OCI-LY7 (cell line): ENCODE results near the gene FUT8. TPM values are rescaled to one million over a fixed set of nuclear protein-coding genes. Genes with fewer than 3 reads are reported as not detected.

Source experiments
- BruUV-seq: library from RNA; stranded (reverse); fragments of 400-500 nt; replicated peaks from 2 replicates; lab custom pipeline; 2021; lab: Mats Ljungman, UMichigan
- CTCF ChIA-PET: fragments of 300-600 bp; sonication (Branson Sonifier 250); formaldehyde crosslinking; loops from one replicate; lab custom pipeline; 2022; ENCODE audit warnings: antibody characterized with exemption; ENCODE audit not compliant: unreplicated experiment; lab: Charles Lee
- POLR2A ChIA-PET: fragments of 300-600 bp; sonication (Branson Sonifier 250); formaldehyde crosslinking; loops from one replicate; lab custom pipeline; 2022; ENCODE audit warnings: antibody characterized with exemption; lab: Charles Lee
- DNase-seq: peaks from one replicate; pipeline ENCODE4 v3.0.0-alpha.2; 2015; ENCODE audit warnings: low spot score
- H2AFZ ChIP-seq: fragments of 200-600 bp; sonication (generic), shearing (Covaris generic); 2 replicates; pipeline ENCODE4 v1.6.1; 2014; ENCODE audit warnings: mild to moderate bottlenecking, antibody characterized with exemption, low read length, moderate library complexity
- H3K27ac ChIP-seq: fragments of 200-600 bp; sonication (generic); 2 replicates; pipeline ENCODE4 v1.5.1; 2014; ENCODE audit warnings: mixed run types, low read depth, mild to moderate bottlenecking, moderate library complexity, low read length, inconsistent platforms; ENCODE audit not compliant: poor library complexity, severe bottlenecking
- H3K36me3 ChIP-seq: fragments of 200-600 bp; sonication (generic); 2 replicates; pipeline ENCODE4 v1.6.1; 2014; ENCODE audit warnings: mild to moderate bottlenecking, antibody characterized with exemption, low read length, moderate library complexity, mixed read lengths; ENCODE audit not compliant: insufficient read depth
- H3K4me1 ChIP-seq: fragments of 200-600 bp; sonication (generic); 2 replicates; pipeline ENCODE4 v1.5.1; 2014; ENCODE audit warnings: mild to moderate bottlenecking, low read length; ENCODE audit not compliant: insufficient read depth, poor library complexity, severe bottlenecking
- H3K4me2 ChIP-seq: fragments of 200-600 bp; sonication (generic); 2 replicates; pipeline ENCODE4 v1.6.1; 2014; ENCODE audit warnings: mild to moderate bottlenecking, low read length
- H3K4me3 ChIP-seq: fragments of 200-600 bp; sonication (generic); 2 replicates; pipeline ENCODE4 v1.5.1; 2014; ENCODE audit warnings: mild to moderate bottlenecking, low read depth, low read length; ENCODE audit not compliant: poor library complexity, severe bottlenecking
- H3K79me2 ChIP-seq: fragments of 200-600 bp; sonication (generic); 2 replicates; pipeline ENCODE4 v1.6.1; 2016; ENCODE audit warnings: low read depth, mild to moderate bottlenecking, low read length, moderate library complexity, mixed read lengths; ENCODE audit not compliant: insufficient read depth
- H3K9me2 ChIP-seq: fragments of 200-600 bp; sonication (generic); 2 replicates; pipeline ENCODE4 v1.6.1; 2016; ENCODE audit warnings: mild to moderate bottlenecking, low read length, mixed read lengths; ENCODE audit not compliant: insufficient read depth
- H3K9me3 ChIP-seq: fragments of 200-600 bp; sonication (generic); 2 replicates; pipeline ENCODE4 v1.6.1; 2014; ENCODE audit warnings: mild to moderate bottlenecking, mixed run types, low read length, mixed read lengths
- H4K20me1 ChIP-seq: fragments of 200-600 bp; sonication (generic); 2 replicates; pipeline ENCODE4 v1.6.1; 2014; ENCODE audit warnings: mild to moderate bottlenecking, antibody characterized with exemption, low read length, moderate library complexity, mixed read lengths; ENCODE audit not compliant: insufficient read depth
- EZH2phosphoT487 ChIP-seq: fragments of 200-600 bp; sonication (generic); IDR thresholded peaks from 2 replicates; pipeline ENCODE4 v1.6.1; 2018; ENCODE audit warnings: low read depth, borderline replicate concordance, mild to moderate bottlenecking, mixed run types, antibody characterized with exemption, low read length, moderate library complexity, mixed read lengths
- intact Hi-C: fragments of 100-400 bp; cut with micrococcal nuclease; formaldehyde crosslinking; loops from one replicate; pipeline ENCODE4 v1.10.0; 2022; ENCODE audit not compliant: unreplicated experiment
- total RNA-seq, 2 experiments: library from RNA; depleted of rRNA in 1 of 2; stranded (reverse); fragments of >200 nt in 1 of 2; shearing (Covaris generic) in 1 of 2; gene quantifications; 2 replicates each; pipeline ENCODE4 v1.2.3, GENCODE V29; 2014 to 2022
- TF ChIP-seq, protein P1 (sequence below): fragments of 200-600 bp; sonication (generic); conservative IDR thresholded peaks from 2 replicates; pipeline ENCODE4 v1.5.1; 2014; ENCODE audit warnings: mild to moderate bottlenecking, antibody characterized with exemption, low read length, moderate library complexity, mixed read lengths

Gene FUT8
- total RNA-seq, 2 experiments from 2014 or later: 90.3 to 174 TPM

GRCh38 chr14:65433646-65434045 lies 21.1 kb downstream of the FUT8 start:
- Histone ChIP-seq H3K4me3 (no peak overlapping the region), H3K27ac (no peak overlapping the region), H3K9me3 (peaks cover 23% of the 10 kb centered on the region; the same call in 1 of the 2 replicates), H4K20me1 (peaks cover 14% of the 10 kb centered on the region; the same call in 1 of the 2 replicates), H3K4me2 (no peak overlapping the region), H3K9me2 (no peaks in the 10 kb centered on the region), H3K79me2 (peaks cover 100% of the 10 kb centered on the region), H3K4me1 (peaks cover 48% of the 10 kb centered on the region), H3K36me3 (peaks cover 91% of the 10 kb centered on the region), H2AFZ (no peak overlapping the region)
- ChIA-PET CTCF (interaction anchor here (1.0 kb wide), 1 partner anchor 18 kb away, joined by 3 read pairs; no protein-coding TSS in a partner anchor), POLR2A (interaction anchor here (0.6 to 1.5 kb wide), 10 partner anchors 10 to 1168 kb away, joined by 3 to 4 read pairs (median 3); no protein-coding TSS in a partner anchor)
- intact Hi-C loops: no loop called here
- BruUV-seq: no TSS peak
- no peak for DNase-seq
- TF ChIP-seq EZH2phosphoT487: no peak
- TF ChIP-seq, protein P1, sequence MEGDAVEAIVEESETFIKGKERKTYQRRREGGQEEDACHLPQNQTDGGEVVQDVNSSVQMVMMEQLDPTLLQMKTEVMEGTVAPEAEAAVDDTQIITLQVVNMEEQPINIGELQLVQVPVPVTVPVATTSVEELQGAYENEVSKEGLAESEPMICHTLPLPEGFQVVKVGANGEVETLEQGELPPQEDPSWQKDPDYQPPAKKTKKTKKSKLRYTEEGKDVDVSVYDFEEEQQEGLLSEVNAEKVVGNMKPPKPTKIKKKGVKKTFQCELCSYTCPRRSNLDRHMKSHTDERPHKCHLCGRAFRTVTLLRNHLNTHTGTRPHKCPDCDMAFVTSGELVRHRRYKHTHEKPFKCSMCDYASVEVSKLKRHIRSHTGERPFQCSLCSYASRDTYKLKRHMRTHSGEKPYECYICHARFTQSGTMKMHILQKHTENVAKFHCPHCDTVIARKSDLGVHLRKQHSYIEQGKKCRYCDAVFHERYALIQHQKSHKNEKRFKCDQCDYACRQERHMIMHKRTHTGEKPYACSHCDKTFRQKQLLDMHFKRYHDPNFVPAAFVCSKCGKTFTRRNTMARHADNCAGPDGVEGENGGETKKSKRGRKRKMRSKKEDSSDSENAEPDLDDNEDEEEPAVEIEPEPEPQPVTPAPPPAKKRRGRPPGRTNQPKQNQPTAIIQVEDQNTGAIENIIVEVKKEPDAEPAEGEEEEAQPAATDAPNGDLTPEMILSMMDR: no peak

- Histone ChIP-seq H3K9me3 (peaks cover 23% of the 10 kb centered on the region; the same call in 1 of the 2 replicates), H3K4me2 (no peak overlapping the region), H3K9me2 (no peaks in the 10 kb centered on the region), H3K79me2 (peaks cover 100% of the 10 kb centered on the region), H2AFZ (no peak overlapping the region), H4K20me1 (peaks cover 14% of the 10 kb centered on the region; the same call in 1 of the 2 replicates), H3K36me3 (peaks cover 90% of the 10 kb centered on the region), H3K4me1 (peaks cover 48% of the 10 kb centered on the region), H3K4me3 (no peak overlapping the region), H3K27ac (no peak overlapping the region)
- BruUV-seq: TSS peak; percentile 2
- POLR2A ChIA-PET: interaction anchor here (0.7 to 1.5 kb wide), 7 partner anchors 9 to 1169 kb away, joined by 3 to 4 read pairs (median 3); no protein-coding TSS in a partner anchor
- TF ChIP-seq EZH2phosphoT487: no peak
- TF ChIP-seq, protein P1: no peak
- CTCF ChIA-PET: no interaction called here
- no peak for DNase-seq
- intact Hi-C loops: no loop called here
Observed at GRCh38 chr14:65434216-65434850, 21.8 kb downstream of the FUT8 start.
